ENCODE measurements around the gene MID1IP1.

MID1IP1 gene

GRCh38 chrX:38841750-38842149 lies 40.5 kb downstream of the MID1IP1 start:
- TF ChIP-seq, protein P1, sequence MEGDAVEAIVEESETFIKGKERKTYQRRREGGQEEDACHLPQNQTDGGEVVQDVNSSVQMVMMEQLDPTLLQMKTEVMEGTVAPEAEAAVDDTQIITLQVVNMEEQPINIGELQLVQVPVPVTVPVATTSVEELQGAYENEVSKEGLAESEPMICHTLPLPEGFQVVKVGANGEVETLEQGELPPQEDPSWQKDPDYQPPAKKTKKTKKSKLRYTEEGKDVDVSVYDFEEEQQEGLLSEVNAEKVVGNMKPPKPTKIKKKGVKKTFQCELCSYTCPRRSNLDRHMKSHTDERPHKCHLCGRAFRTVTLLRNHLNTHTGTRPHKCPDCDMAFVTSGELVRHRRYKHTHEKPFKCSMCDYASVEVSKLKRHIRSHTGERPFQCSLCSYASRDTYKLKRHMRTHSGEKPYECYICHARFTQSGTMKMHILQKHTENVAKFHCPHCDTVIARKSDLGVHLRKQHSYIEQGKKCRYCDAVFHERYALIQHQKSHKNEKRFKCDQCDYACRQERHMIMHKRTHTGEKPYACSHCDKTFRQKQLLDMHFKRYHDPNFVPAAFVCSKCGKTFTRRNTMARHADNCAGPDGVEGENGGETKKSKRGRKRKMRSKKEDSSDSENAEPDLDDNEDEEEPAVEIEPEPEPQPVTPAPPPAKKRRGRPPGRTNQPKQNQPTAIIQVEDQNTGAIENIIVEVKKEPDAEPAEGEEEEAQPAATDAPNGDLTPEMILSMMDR (IDR thresholded peaks at IDR 0.05; ENCODE audit: insufficient read depth, low read length, missing control alignments), result no peak
- ChIA-PET POLR2A (no interaction called here), CTCF (no interaction called here)
- no peak overlapping the region for H3K4me3 ChIP-seq (ENCODE audit: low read depth, low read length)
- no peak for DNase-seq (ENCODE audit: low read depth, low spot score)

GRCh38 chrX:38845426-38845825 lies 44.2 kb downstream of the MID1IP1 start:
- CTCF ChIA-PET, result no interaction called here
- TF ChIP-seq, protein P1 (IDR thresholded peaks at IDR 0.05; ENCODE audit: insufficient read depth, low read length, missing control alignments), result no peak
- H3K4me3 ChIP-seq (ENCODE audit: low read depth, low read length), result no peak overlapping the region
- DNase-seq (ENCODE audit: low read depth, low spot score), result no peak
- POLR2A ChIA-PET, result no interaction called here

GRCh38 chrX:38847206-38847902 lies 46.1 kb downstream of the MID1IP1 start:
- H3K4me3 ChIP-seq (ENCODE audit: low read depth, low read length), result no peak overlapping the region
- ChIA-PET CTCF (no interaction called here), POLR2A (no interaction called here)
- DNase-seq (ENCODE audit: low read depth, low spot score), result no peak
- TF ChIP-seq, protein P1 (IDR thresholded peaks at IDR 0.05; ENCODE audit: insufficient read depth, low read length, missing control alignments), result no peak

GRCh38 chrX:38847903-38848230 lies 46.6 kb downstream of the MID1IP1 start:
- DNase-seq (ENCODE audit: low read depth, low spot score), result no peak
- H3K4me3 ChIP-seq (ENCODE audit: low read depth, low read length), result no peak overlapping the region
- TF ChIP-seq, protein P1 (IDR thresholded peaks at IDR 0.05; ENCODE audit: insufficient read depth, low read length, missing control alignments), result no peak
- POLR2A ChIA-PET, result no interaction called here
- CTCF ChIA-PET, result no interaction called here

DNA sequence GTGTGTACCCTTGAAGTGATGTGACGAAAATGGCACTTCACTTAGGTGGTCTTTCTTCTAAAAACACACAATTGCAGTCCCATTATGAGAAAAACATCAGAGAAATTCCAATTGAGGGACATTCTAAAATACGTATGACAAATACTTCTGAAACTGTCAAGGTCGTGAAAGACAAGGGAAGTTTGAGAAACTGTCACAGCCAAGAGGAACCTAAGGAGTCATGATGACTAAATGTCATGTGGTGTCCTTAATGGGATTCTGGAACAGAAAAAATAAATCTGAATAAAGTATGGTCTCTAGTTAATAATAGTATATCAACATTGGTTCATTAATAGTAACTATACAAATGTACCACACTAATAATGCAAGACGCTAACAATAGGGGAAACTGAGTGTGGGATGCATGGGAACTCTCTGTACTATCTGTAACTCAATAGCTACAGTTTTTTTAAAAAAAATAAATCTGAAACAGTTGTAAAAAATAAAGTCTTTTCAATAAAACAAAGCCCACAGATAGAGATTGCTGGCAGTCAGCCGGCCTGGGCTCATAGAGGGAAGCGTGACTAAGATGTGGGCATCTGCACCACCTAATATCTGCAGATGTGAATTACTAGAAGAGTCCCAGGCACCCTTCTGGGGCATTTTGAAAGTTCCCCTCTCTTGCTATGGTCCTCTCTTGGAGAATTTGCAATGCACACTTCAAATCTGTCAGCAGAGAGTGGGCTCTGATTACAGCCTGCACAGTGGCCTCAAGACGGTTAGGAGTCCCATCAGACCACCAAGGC lies 47.6 kb downstream of the MID1IP1 start:
- ChIA-PET POLR2A (no interaction called here), CTCF (no interaction called here)
- TF ChIP-seq, protein P1 (IDR thresholded peaks at IDR 0.05; ENCODE audit: insufficient read depth, low read length, missing control alignments), result no peak
- no peak overlapping the region for H3K4me3 ChIP-seq (ENCODE audit: low read depth, low read length)
- DNase-seq (ENCODE audit: low read depth, low spot score), result no peak

DNA sequence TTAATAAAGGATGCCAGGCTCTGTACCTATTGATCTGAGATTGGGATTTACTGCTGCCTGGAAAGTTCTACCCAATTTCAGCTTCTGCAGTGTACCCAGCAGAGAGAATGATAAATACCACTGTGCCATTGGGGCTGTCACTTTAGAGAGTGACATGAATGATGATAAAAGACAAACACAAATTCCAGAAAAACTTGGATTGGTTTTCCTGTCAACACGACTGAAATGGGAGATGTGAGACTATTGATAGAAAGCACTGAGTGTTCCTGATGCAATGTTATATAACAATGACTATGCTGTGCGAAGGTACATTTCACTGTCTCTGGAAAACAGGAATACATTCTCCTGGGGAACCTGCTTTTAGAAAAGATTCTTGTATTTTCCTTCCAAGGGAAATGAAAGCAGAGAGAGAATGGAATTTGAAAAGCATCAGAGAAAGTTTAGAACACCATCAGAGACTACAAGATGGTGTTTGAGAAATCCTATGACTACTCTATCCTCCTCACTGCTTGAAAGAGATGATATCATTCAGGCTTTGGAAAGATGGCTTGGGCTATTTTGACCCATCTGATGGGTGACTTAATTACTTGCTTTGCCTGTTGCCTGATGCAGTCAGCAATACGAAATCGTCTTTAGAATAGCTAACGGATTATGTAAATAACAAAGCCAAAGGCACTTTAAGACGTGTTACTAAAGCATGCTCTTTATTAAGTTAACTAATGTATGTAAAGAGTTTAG lies 49.7 kb downstream of the MID1IP1 start:
- POLR2A ChIA-PET, result no interaction called here
- no peak overlapping the region for H3K4me3 ChIP-seq (ENCODE audit: low read depth, low read length)
- CTCF ChIA-PET, result no interaction called here
- TF ChIP-seq, protein P1 (IDR thresholded peaks at IDR 0.05; ENCODE audit: insufficient read depth, low read length, missing control alignments), result no peak
- no peak for DNase-seq (ENCODE audit: low read depth, low spot score)
